Measurements from ENCODE around the gene DHX38. TPM values are rescaled to one million over a fixed set of nuclear protein-coding genes. Genes with fewer than 3 reads are reported as not detected.

The DHX38 gene
- total RNA-seq, 4 donors from 2014 or later = 26.9 to 75.3 (median 53.8) TPM

DNA sequence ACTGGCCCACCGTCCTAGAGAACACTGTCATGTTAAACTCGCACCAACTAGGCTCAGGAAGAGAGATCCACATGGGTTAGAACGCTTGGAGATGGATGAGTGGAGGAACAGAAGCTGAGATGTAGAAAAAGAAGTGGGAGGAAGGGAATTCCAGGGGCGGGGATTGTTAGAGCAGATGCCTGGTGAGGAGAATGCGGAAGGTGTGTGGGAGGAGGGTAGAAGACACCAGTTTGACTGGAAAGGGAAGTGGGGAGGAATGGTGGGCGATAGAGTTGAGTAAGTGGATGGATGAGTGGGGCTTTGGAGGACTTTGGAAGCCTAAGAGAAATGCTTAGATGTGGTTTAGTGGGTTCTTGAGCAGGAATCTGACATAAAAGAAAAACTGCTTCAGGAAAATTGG, 37.4 kb downstream of the DHX38 start:
- ATAC-seq (no peak), DNase-seq (no peak)
- H3K27ac ChIP-seq = no peak overlapping the region
- H3K9me3 ChIP-seq = no peaks in the 10 kb centered on the region
- intact Hi-C loops (cut with DNase I; ENCODE audit: low total_unique reads) (no loop called here), in situ Hi-C loops (cut with MboI; ENCODE audit: low sequenced_read_pairs in 4 of 4) (no loop called here)
- TF ChIP-seq POLR2A (IDR thresholded peaks at IDR 0.05) = no peak
- TF ChIP-seq, protein P1, sequence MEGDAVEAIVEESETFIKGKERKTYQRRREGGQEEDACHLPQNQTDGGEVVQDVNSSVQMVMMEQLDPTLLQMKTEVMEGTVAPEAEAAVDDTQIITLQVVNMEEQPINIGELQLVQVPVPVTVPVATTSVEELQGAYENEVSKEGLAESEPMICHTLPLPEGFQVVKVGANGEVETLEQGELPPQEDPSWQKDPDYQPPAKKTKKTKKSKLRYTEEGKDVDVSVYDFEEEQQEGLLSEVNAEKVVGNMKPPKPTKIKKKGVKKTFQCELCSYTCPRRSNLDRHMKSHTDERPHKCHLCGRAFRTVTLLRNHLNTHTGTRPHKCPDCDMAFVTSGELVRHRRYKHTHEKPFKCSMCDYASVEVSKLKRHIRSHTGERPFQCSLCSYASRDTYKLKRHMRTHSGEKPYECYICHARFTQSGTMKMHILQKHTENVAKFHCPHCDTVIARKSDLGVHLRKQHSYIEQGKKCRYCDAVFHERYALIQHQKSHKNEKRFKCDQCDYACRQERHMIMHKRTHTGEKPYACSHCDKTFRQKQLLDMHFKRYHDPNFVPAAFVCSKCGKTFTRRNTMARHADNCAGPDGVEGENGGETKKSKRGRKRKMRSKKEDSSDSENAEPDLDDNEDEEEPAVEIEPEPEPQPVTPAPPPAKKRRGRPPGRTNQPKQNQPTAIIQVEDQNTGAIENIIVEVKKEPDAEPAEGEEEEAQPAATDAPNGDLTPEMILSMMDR (IDR thresholded peaks at IDR 0.05 in 4 of 5, conservative IDR thresholded peaks at IDR 0.05 in 1 of 5) = no peak
- no peak overlapping the region for H3K4me3 ChIP-seq
- H3K36me3 ChIP-seq = no peaks in the 10 kb centered on the region
- H3K4me1 ChIP-seq = no peaks in the 10 kb centered on the region
- no peaks in the 10 kb centered on the region for H3K27me3 ChIP-seq

DNA sequence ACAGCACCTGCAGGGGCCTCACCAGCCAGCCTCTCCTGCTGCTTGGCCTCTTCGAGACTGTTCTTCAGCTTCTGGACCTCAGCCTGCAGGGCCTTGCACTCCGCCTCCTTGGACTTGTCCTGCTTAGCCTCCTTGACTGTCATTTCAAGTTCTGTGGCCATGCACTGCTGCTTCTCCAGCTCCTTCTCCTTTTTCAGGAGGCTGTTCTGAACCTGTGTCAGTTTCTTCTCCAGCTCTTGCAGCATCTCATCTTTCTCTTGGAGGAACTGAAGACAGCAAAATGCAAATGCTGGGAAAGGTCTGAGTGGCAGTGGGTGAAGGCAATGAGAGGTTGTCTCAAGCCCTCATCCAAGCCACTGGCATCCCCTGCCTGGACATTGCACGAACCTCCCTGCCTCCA, 39.1 kb downstream of the DHX38 start:
- Histone ChIP-seq H3K4me1 (no peaks in the 10 kb centered on the region), H3K9me3 (no peaks in the 10 kb centered on the region), H3K27ac (no peak overlapping the region), H3K27me3 (no peaks in the 10 kb centered on the region), H3K4me3 (no peak overlapping the region), H3K36me3 (no peaks in the 10 kb centered on the region)
- in situ Hi-C loops (cut with MboI; ENCODE audit: low sequenced_read_pairs in 4 of 4) (no loop called here), intact Hi-C loops (cut with DNase I; ENCODE audit: low total_unique reads) (no loop called here)
- TF ChIP-seq POLR2A (IDR thresholded peaks at IDR 0.05) = no peak
- TF ChIP-seq, protein P1 (IDR thresholded peaks at IDR 0.05 in 4 of 5, conservative IDR thresholded peaks at IDR 0.05 in 1 of 5) = no peak
- DNase-seq (no peak), ATAC-seq (no peak)

DNA sequence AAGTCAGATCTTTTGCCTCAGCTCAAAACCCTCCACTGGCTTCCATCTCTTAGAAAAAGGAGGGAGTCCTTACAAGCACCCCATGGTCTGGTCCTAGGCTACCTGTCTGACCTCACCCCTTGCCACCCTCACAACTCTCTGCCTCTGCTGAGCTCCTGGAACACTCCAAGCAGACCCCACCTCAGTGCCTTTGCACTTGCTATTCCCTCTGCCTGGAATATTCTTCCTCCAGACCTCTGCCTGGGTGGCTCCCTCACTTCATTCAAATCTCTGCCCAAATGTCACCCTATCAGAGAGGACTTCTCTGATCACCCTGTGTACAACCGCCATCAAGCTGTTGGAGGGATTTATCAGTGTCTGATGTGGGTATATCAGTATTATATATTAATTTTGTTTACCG, 40.9 kb downstream of the DHX38 start:
- TF ChIP-seq, protein P1 (IDR thresholded peaks at IDR 0.05 in 4 of 5, conservative IDR thresholded peaks at IDR 0.05 in 1 of 5) = no peak
- H3K4me1 ChIP-seq = no peaks in the 10 kb centered on the region
- intact Hi-C loops (cut with DNase I; ENCODE audit: low total_unique reads) (no loop called here), in situ Hi-C loops (cut with MboI; ENCODE audit: low sequenced_read_pairs in 4 of 4) (no loop called here)
- H3K36me3 ChIP-seq = no peaks in the 10 kb centered on the region
- DNase-seq (no peak), ATAC-seq (no peak)
- H3K4me3 ChIP-seq = no peak overlapping the region
- no peaks in the 10 kb centered on the region for H3K27me3 ChIP-seq
- H3K9me3 ChIP-seq = no peaks in the 10 kb centered on the region
- H3K27ac ChIP-seq = no peak overlapping the region

DNA sequence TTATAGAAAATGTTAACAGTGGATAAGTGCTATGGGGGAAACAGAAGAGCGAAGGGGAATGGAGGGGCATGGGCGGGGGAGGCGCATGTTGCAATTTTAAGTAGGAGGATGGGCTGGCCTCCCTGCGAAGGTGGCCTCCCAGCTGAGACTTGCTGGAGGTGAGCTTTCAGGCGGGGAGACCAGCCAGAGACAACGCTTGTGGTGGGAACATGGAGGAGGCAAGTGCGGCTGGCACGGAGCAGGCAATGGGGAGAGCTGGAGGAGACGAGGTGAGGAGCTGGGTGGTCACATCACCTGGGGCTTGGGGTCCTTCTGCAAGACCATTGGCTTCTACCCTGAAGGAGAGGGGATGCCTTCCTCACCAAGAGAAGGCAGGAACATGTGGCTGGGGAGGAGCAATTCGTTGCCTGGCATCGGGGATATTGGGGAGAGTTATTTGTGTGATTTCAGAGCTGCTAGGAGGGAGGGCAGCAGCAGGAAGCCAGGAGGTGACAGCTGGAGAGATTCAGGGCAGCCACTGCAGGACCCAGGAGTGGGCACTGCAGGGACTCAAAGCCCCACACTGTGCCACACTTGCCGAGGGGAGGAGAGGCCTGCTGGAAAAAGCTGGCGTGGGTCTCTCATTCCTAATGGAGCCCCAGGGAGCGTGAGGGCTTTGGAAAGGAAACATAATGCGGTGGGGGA, 43.9 kb downstream of the DHX38 start:
- H3K9me3 ChIP-seq = no peaks in the 10 kb centered on the region
- TF ChIP-seq POLR2A (IDR thresholded peaks at IDR 0.05) = no peak
- TF ChIP-seq, protein P1 (IDR thresholded peaks at IDR 0.05 in 4 of 5, conservative IDR thresholded peaks at IDR 0.05 in 1 of 5) = no peak
- in situ Hi-C loops (cut with MboI; ENCODE audit: low sequenced_read_pairs in 4 of 4) = no loop called here
- no peaks in the 10 kb centered on the region for H3K36me3 ChIP-seq
- DNase-seq = no peak
- no peak for ATAC-seq
- intact Hi-C loops (cut with DNase I; ENCODE audit: low total_unique reads) = no loop called here
- peaks cover 0 to 2% (median 0%) of the 10 kb centered on the region in 3 donors for H3K27me3 ChIP-seq
- no peak overlapping the region for H3K4me3 ChIP-seq
- H3K27ac ChIP-seq = no peak overlapping the region
- H3K4me1 ChIP-seq = no peaks in the 10 kb centered on the region
